GM23338 (cell line): ENCODE measurements around the gene CDK5. TPM values are rescaled to one million over a fixed set of nuclear protein-coding genes. Genes with fewer than 3 reads are reported as not detected.

Experiments
- ATAC-seq: fragments of 200-7000 bp; cut with Tn5 transposase; 3 replicates; pipeline ENCODE4 v1.9.1; 2020
- DNase-seq: peaks from one replicate; pipeline ENCODE4 v3.0.0-alpha.2; 2015; ENCODE audit warnings: low spot score
- H2AFZ ChIP-seq: fragments of 200-600 bp; sonication (generic); 2 replicates; pipeline ENCODE4 v1.8.0; 2016; ENCODE audit warnings: antibody characterized with exemption, mild to moderate bottlenecking, moderate library complexity
- H3F3A ChIP-seq: fragments of 200-600 bp; sonication (generic); replicated peaks from 2 replicates; pipeline ENCODE4 v1.8.0; 2017; ENCODE audit warnings: antibody characterized with exemption, mixed run types, low read depth
- H3K27ac ChIP-seq: fragments of 200-600 bp; sonication (generic); 2 replicates; pipeline ENCODE4 v1.6.1; 2016; ENCODE audit warnings: low read depth
- H3K27me3 ChIP-seq: fragments of 200-600 bp; sonication (generic); 2 replicates; pipeline ENCODE4 v1.8.0; 2016; ENCODE audit warnings: mild to moderate bottlenecking, mixed run types, moderate library complexity; ENCODE audit not compliant: insufficient read depth
- H3K36me3 ChIP-seq: fragments of 200-600 bp; sonication (generic); 2 replicates; pipeline ENCODE4 v1.8.0; 2016; ENCODE audit warnings: mild to moderate bottlenecking; ENCODE audit not compliant: insufficient read depth
- H3K4me1 ChIP-seq: fragments of 200-600 bp; sonication (generic); 2 replicates; pipeline ENCODE4 v1.8.0; 2016; ENCODE audit warnings: mild to moderate bottlenecking, moderate library complexity; ENCODE audit not compliant: insufficient read depth
- H3K4me2 ChIP-seq: fragments of 200-600 bp; sonication (generic); 2 replicates; pipeline ENCODE4 v1.7.1; 2017; ENCODE audit warnings: mixed run types
- H3K4me3 ChIP-seq: fragments of 200-600 bp; sonication (generic); 2 replicates; pipeline ENCODE4 v1.6.1; 2016; ENCODE audit warnings: mixed run types
- H3K79me2 ChIP-seq: fragments of 200-600 bp; sonication (generic); replicated peaks from 2 replicates; pipeline ENCODE4 v1.8.0; 2017; ENCODE audit warnings: mild to moderate bottlenecking; ENCODE audit not compliant: insufficient read depth
- H3K9me2 ChIP-seq: fragments of 200-600 bp; sonication (generic); 2 replicates; pipeline ENCODE4 v1.8.0; 2017; ENCODE audit not compliant: insufficient read depth
- H4K20me1 ChIP-seq: fragments of 200-600 bp; sonication (generic); replicated peaks from 2 replicates; pipeline ENCODE4 v1.8.0; 2017; ENCODE audit warnings: mild to moderate bottlenecking; ENCODE audit not compliant: insufficient read depth
- H3K27ac Mint-ChIP-seq: 2 replicates; pipeline ENCODE4 v1.8.0; 2020; ENCODE audit warnings: inconsistent platforms, mild to moderate bottlenecking, moderate library complexity, mixed read lengths
- H3K27me3 Mint-ChIP-seq: 3 replicates; pipeline ENCODE4 v1.8.0; 2022; ENCODE audit warnings: low read depth, mild to moderate bottlenecking, moderate library complexity, mixed read lengths, inconsistent platforms; ENCODE audit not compliant: insufficient read depth, poor library complexity
- H3K36me3 Mint-ChIP-seq: 3 replicates; pipeline ENCODE4 v1.8.0; 2021; ENCODE audit warnings: low read depth, mild to moderate bottlenecking, inconsistent platforms, moderate library complexity, mixed read lengths
- H3K4me1 Mint-ChIP-seq: 3 replicates; pipeline ENCODE4 v1.8.0; 2020; ENCODE audit warnings: mild to moderate bottlenecking, inconsistent platforms, mixed read lengths
- H3K4me3 Mint-ChIP-seq: 3 replicates; pipeline ENCODE4 v1.8.0; 2021; ENCODE audit warnings: moderate library complexity, mild to moderate bottlenecking, inconsistent platforms, mixed read lengths
- H3K9me3 Mint-ChIP-seq: 3 replicates; pipeline ENCODE4 v1.8.0; 2020; ENCODE audit warnings: moderate library complexity, mild to moderate bottlenecking, inconsistent platforms, mixed read lengths
- ETS1 ChIP-seq: IDR thresholded peaks from 2 replicates; pipeline ENCODE4 v1.6.1; 2016; ENCODE audit warnings: antibody characterized with exemption
- EZH2 ChIP-seq: fragments of 200-600 bp; sonication (generic); IDR thresholded peaks from one replicate; pipeline ENCODE4 v1.8.0; 2017; ENCODE audit warnings: antibody characterized with exemption, mild to moderate bottlenecking, low read depth; ENCODE audit not compliant: unreplicated experiment
- JUNB ChIP-seq: IDR thresholded peaks from one replicate; pipeline ENCODE4 v1.6.1; 2016; ENCODE audit warnings: antibody characterized with exemption; ENCODE audit not compliant: unreplicated experiment
- STAT1 ChIP-seq: IDR thresholded peaks from one replicate; pipeline ENCODE4 v1.6.1; 2016; ENCODE audit warnings: antibody characterized with exemption; ENCODE audit not compliant: unreplicated experiment
- ZNF331 ChIP-seq: fragments of 250-450 bp; sonication (Bioruptor Pico); IDR thresholded peaks from 2 replicates; pipeline ENCODE4 v1.5.0; 2020; ENCODE audit warnings: low read depth, mild to moderate bottlenecking, moderate library complexity
- polyA plus RNA-seq: library from polyadenylated mRNA; unstranded; fragments of >200 nt; fragmentation: Nextera tagmentation; extraction: Ambion mirVana; gene quantifications from 2 replicates; pipeline ENCODE4 v1.2.1, GENCODE V29; 2016
- total RNA-seq: library from RNA; depleted of rRNA; stranded (reverse); fragments of >200 nt; shearing (Covaris generic); gene quantifications from 2 replicates; pipeline ENCODE4 v1.2.3, GENCODE V29; 2014
- TF ChIP-seq, protein P1 (sequence below): fragments of 250-450 bp; sonication (Bioruptor Pico); IDR thresholded peaks from 2 replicates; pipeline ENCODE4 v1.5.0; 2020; ENCODE audit warnings: mild to moderate bottlenecking, moderate library complexity
- TF ChIP-seq, protein P2 (sequence below): IDR thresholded peaks from one replicate; pipeline ENCODE4 v1.6.1; 2018; ENCODE audit warnings: antibody characterized with exemption; ENCODE audit not compliant: unreplicated experiment

The CDK5 gene
- total and polyA plus RNA-seq, 2 experiments from 2014 or later, result 19.8 to 27.1 TPM

GRCh38 chr7:151064454-151064853 lies 6.8 kb upstream of the CDK5 start (continued):
- TF ChIP-seq, protein P1, sequence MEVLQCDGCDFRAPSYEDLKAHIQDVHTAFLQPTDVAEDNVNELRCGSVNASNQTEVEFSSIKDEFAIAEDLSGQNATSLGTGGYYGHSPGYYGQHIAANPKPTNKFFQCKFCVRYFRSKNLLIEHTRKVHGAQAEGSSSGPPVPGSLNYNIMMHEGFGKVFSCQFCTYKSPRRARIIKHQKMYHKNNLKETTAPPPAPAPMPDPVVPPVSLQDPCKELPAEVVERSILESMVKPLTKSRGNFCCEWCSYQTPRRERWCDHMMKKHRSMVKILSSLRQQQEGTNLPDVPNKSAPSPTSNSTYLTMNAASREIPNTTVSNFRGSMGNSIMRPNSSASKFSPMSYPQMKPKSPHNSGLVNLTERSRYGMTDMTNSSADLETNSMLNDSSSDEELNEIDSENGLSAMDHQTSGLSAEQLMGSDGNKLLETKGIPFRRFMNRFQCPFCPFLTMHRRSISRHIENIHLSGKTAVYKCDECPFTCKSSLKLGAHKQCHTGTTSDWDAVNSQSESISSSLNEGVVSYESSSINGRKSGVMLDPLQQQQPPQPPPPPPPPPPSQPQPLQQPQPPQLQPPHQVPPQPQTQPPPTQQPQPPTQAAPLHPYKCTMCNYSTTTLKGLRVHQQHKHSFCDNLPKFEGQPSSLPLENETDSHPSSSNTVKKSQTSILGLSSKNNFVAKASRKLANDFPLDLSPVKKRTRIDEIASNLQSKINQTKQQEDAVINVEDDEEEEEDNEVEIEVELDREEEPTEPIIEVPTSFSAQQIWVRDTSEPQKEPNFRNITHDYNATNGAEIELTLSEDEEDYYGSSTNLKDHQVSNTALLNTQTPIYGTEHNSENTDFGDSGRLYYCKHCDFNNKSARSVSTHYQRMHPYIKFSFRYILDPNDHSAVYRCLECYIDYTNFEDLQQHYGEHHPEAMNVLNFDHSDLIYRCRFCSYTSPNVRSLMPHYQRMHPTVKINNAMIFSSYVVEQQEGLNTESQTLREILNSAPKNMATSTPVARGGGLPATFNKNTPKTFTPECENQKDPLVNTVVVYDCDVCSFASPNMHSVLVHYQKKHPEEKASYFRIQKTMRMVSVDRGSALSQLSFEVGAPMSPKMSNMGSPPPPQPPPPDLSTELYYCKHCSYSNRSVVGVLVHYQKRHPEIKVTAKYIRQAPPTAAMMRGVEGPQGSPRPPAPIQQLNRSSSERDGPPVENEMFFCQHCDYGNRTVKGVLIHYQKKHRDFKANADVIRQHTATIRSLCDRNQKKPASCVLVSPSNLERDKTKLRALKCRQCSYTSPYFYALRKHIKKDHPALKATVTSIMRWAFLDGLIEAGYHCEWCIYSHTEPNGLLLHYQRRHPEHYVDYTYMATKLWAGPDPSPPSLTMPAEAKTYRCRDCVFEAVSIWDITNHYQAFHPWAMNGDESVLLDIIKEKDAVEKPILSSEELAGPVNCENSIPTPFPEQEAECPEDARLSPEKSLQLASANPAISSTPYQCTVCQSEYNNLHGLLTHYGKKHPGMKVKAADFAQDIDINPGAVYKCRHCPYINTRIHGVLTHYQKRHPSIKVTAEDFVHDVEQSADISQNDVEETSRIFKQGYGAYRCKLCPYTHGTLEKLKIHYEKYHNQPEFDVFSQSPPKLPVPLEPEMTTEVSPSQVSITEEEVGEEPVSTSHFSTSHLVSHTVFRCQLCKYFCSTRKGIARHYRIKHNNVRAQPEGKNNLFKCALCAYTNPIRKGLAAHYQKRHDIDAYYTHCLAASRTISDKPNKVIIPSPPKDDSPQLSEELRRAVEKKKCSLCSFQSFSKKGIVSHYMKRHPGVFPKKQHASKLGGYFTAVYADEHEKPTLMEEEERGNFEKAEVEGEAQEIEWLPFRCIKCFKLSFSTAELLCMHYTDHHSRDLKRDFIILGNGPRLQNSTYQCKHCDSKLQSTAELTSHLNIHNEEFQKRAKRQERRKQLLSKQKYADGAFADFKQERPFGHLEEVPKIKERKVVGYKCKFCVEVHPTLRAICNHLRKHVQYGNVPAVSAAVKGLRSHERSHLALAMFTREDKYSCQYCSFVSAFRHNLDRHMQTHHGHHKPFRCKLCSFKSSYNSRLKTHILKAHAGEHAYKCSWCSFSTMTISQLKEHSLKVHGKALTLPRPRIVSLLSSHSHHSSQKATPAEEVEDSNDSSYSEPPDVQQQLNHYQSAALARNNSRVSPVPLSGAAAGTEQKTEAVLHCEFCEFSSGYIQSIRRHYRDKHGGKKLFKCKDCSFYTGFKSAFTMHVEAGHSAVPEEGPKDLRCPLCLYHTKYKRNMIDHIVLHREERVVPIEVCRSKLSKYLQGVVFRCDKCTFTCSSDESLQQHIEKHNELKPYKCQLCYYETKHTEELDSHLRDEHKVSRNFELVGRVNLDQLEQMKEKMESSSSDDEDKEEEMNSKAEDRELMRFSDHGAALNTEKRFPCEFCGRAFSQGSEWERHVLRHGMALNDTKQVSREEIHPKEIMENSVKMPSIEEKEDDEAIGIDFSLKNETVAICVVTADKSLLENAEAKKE (CRISPR knock-in tag), result no peak
- TF ChIP-seq STAT1, result no peak
- no peak for TF ChIP-seq ETS1

GRCh38 chr7:151063212-151063561 lies 5.5 kb upstream of the CDK5 start:
- Histone ChIP-seq H4K20me1 (no peaks in the 10 kb centered on the region; the same call in 1 of the 2 replicates), H3K79me2 (peaks cover 11% of the 10 kb centered on the region), H3K36me3 (peaks cover 16% of the 10 kb centered on the region), H3K27ac (no peak overlapping the region), H3F3A (peaks cover 15% of the 10 kb centered on the region), H3K4me3 (peak overlapping the region; percentile 76), H2AFZ (no peak overlapping the region), H3K4me1 (peaks cover 38% of the 10 kb centered on the region), H3K27me3 (peaks cover 22% of the 10 kb centered on the region), H3K9me2 (no peaks in the 10 kb centered on the region), H3K4me2 (peak overlapping the region; percentile 93)
- ATAC-seq (peak; percentile 1; the same call in 1 of the 3 replicates), DNase-seq (peak; percentile 58)
- H3K4me3 Mint-ChIP-seq, result peak overlapping the region; percentile 74
- peaks cover 41% of the 10 kb centered on the region for H3K4me1 Mint-ChIP-seq
- H3K36me3 Mint-ChIP-seq, result peaks cover 29% of the 10 kb centered on the region
- no peaks in the 10 kb centered on the region for H3K9me3 Mint-ChIP-seq
- peaks cover 39% of the 10 kb centered on the region for H3K27me3 Mint-ChIP-seq
- no peak overlapping the region; the same call in 1 of the 2 replicates for H3K27ac Mint-ChIP-seq
- TF ChIP-seq, protein P2, sequence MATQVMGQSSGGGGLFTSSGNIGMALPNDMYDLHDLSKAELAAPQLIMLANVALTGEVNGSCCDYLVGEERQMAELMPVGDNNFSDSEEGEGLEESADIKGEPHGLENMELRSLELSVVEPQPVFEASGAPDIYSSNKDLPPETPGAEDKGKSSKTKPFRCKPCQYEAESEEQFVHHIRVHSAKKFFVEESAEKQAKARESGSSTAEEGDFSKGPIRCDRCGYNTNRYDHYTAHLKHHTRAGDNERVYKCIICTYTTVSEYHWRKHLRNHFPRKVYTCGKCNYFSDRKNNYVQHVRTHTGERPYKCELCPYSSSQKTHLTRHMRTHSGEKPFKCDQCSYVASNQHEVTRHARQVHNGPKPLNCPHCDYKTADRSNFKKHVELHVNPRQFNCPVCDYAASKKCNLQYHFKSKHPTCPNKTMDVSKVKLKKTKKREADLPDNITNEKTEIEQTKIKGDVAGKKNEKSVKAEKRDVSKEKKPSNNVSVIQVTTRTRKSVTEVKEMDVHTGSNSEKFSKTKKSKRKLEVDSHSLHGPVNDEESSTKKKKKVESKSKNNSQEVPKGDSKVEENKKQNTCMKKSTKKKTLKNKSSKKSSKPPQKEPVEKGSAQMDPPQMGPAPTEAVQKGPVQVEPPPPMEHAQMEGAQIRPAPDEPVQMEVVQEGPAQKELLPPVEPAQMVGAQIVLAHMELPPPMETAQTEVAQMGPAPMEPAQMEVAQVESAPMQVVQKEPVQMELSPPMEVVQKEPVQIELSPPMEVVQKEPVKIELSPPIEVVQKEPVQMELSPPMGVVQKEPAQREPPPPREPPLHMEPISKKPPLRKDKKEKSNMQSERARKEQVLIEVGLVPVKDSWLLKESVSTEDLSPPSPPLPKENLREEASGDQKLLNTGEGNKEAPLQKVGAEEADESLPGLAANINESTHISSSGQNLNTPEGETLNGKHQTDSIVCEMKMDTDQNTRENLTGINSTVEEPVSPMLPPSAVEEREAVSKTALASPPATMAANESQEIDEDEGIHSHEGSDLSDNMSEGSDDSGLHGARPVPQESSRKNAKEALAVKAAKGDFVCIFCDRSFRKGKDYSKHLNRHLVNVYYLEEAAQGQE, result no peak
- TF ChIP-seq JUNB (no peak), ZNF331 (CRISPR knock-in tag) (no peak), EZH2 (no peak)
